ENCODE results near the gene TNKS2. TPM values are rescaled to one million over a fixed set of nuclear protein-coding genes. Genes with fewer than 3 reads are reported as not detected.

The TNKS2 gene
- total RNA-seq, 1 experiment from 2014 or later = 25.4 TPM

DNA sequence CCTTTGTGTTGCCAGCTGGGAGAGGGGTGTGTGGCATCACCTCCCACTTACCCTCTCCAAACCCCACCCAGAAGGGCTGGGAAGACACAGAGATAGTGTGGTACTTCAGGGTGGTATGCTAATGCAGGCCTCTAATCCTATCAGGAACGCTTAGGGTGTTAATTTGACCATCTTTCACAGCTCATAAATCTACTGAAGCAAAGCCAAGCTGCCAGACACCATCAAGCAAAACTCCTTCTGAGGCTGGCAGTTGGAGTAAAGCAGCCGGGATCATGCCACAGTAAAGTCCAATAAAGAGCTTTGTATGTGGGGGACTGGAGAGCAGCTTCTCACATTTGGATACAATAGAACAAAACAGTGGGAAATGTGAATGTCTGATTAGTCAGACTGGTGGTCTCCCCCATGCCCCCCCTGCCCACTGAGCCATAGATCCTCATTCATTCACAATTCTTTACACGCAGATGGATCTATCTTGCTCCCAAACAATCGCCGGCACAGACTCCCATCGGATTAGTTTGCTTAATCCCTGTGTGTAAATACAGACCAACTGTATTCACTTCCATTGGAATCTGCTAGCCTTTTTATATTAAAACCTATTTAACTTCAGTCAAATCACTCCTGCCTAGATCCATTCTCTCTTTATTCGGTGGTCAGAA lies 81.4 kb downstream of the TNKS2 start:
- Histone ChIP-seq H3K27ac (no peak overlapping the region), H2AFZ (peak overlapping the region; percentile 37; the same call in 1 of the 2 replicates), H3K27me3 (ENCODE audit: insufficient read depth, low read depth) (no peaks in the 10 kb centered on the region), H3K79me2 (ENCODE audit: low read depth) (no peaks in the 10 kb centered on the region), H3K4me1 (replicated peaks; ENCODE audit: insufficient read depth) (peaks cover 10% of the 10 kb centered on the region; the same call in 1 of the 2 replicates), H3K4me2 (peak overlapping the region; percentile 21; the same call in 1 of the 2 replicates), H3K9me3 (ENCODE audit: insufficient read depth, low read depth) (no peaks in the 10 kb centered on the region), H3K4me3 (no peak overlapping the region), H3K36me3 (ENCODE audit: low read depth) (no peaks in the 10 kb centered on the region), H3F3A (ENCODE audit: insufficient read depth, low read depth) (no peaks in the 10 kb centered on the region), H4K20me1 (ENCODE audit: insufficient read depth) (no peaks in the 10 kb centered on the region), H3K9me2 (ENCODE audit: insufficient read depth) (no peaks in the 10 kb centered on the region)
- TF ChIP-seq, protein P1, sequence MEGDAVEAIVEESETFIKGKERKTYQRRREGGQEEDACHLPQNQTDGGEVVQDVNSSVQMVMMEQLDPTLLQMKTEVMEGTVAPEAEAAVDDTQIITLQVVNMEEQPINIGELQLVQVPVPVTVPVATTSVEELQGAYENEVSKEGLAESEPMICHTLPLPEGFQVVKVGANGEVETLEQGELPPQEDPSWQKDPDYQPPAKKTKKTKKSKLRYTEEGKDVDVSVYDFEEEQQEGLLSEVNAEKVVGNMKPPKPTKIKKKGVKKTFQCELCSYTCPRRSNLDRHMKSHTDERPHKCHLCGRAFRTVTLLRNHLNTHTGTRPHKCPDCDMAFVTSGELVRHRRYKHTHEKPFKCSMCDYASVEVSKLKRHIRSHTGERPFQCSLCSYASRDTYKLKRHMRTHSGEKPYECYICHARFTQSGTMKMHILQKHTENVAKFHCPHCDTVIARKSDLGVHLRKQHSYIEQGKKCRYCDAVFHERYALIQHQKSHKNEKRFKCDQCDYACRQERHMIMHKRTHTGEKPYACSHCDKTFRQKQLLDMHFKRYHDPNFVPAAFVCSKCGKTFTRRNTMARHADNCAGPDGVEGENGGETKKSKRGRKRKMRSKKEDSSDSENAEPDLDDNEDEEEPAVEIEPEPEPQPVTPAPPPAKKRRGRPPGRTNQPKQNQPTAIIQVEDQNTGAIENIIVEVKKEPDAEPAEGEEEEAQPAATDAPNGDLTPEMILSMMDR (conservative IDR thresholded peaks at IDR 0.05) = no peak
- no peak for DNase-seq
- ChIA-PET POLR2A (ENCODE audit: unreplicated experiment) (no interaction called here), CTCF (no interaction called here)
- BruUV-seq (replicated peaks) = no TSS peak
- intact Hi-C loops (cut with micrococcal nuclease; ENCODE audit: unreplicated experiment) = no loop called here

DNA sequence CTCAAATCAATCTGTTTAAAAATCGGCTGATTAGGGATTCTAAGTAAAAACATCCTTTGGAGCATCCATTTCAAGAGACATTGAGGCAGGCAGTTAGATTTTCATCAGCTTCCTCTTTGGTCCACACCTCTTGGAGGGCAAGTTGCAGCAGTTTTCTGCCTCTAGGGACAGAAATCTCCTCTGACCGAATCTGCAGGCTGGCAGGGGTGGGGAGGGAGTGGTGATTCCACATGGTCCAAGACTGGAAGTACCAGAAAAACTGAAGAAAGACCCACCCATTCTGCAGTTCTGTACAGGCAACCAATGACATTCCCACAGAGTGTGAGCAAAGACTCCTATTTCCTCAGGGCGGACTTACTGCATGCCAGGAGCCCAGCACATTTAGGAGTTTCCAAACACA lies 82.1 kb downstream of the TNKS2 start:
- BruUV-seq (replicated peaks) = no TSS peak
- intact Hi-C loops (cut with micrococcal nuclease; ENCODE audit: unreplicated experiment) = no loop called here
- Histone ChIP-seq H3K4me2 (peak overlapping the region; percentile 21; the same call in 1 of the 2 replicates), H3F3A (ENCODE audit: insufficient read depth, low read depth) (no peaks in the 10 kb centered on the region), H3K27me3 (ENCODE audit: insufficient read depth, low read depth) (no peaks in the 10 kb centered on the region), H3K36me3 (ENCODE audit: low read depth) (no peaks in the 10 kb centered on the region), H3K9me3 (ENCODE audit: insufficient read depth, low read depth) (no peaks in the 10 kb centered on the region), H3K9me2 (ENCODE audit: insufficient read depth) (no peaks in the 10 kb centered on the region), H2AFZ (peak overlapping the region; percentile 37; the same call in 1 of the 2 replicates), H4K20me1 (ENCODE audit: insufficient read depth) (no peaks in the 10 kb centered on the region), H3K4me1 (replicated peaks; ENCODE audit: insufficient read depth) (peaks cover 10% of the 10 kb centered on the region; the same call in 1 of the 2 replicates), H3K27ac (no peak overlapping the region), H3K79me2 (ENCODE audit: low read depth) (no peaks in the 10 kb centered on the region), H3K4me3 (no peak overlapping the region)
- ChIA-PET POLR2A (ENCODE audit: unreplicated experiment) (no interaction called here), CTCF (no interaction called here)
- DNase-seq = peak; percentile 53 to 78
- no peak for TF ChIP-seq EZH2 (IDR thresholded peaks at IDR 0.05; ENCODE audit: low read depth)
- TF ChIP-seq, protein P1 (conservative IDR thresholded peaks at IDR 0.05) = no peak

DNA sequence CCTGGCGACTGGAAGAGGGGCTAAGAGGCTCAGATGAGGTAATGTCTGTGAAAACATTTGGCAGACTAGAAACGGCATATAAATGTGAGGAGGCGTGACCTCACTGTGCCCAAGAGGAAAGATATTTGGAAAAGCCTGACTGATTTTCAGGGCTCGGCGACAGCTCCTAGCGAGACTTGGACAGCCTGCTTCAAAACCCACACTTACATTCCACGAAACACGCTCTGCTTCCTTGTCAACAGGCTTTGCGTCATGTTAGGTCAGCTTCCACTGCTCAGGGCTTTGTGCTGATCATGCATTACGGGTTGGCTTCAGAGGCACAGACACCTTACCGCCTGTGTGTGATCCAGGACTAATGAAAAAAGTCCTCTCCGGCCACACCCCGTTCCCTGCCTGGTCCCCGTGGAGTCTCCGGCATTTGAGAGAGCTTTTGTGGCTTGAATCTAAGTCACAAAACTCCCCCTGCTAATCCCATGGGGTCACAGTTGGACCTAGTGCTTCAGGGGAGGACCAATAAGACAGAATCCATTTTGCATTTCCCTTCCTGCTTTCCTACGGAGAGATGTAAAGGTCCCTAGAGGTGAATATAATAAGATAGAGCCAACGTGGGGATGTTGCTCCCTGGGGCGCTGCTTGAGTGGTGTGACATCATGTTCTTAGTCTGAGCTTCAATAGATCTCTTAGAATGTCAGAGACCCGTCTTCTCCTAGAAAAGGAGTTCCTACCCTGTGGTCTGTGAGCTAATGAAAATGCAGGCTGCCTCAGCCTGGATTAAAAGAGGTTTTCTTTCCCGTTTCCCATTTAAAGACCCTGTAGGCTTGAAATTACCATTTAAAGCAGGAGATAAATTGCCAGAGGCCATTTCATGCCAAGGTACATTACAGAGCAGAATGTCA lies 85.6 kb downstream of the TNKS2 start:
- no peak for DNase-seq
- CTCF ChIA-PET = no interaction called here

More for the DNA sequence above, 85.6 kb downstream of the TNKS2 start:
- no peak overlapping the region for H3K4me3 ChIP-seq
- H3K9me2 ChIP-seq (ENCODE audit: insufficient read depth) = no peaks in the 10 kb centered on the region
- H3K4me2 ChIP-seq = no peak overlapping the region
- H3F3A ChIP-seq (ENCODE audit: insufficient read depth, low read depth) = no peaks in the 10 kb centered on the region
- H3K27me3 ChIP-seq (ENCODE audit: insufficient read depth, low read depth) = no peaks in the 10 kb centered on the region
- TF ChIP-seq, protein P1 (conservative IDR thresholded peaks at IDR 0.05) = no peak
- TF ChIP-seq EZH2 (IDR thresholded peaks at IDR 0.05; ENCODE audit: low read depth) = no peak
- intact Hi-C loops (cut with micrococcal nuclease; ENCODE audit: unreplicated experiment) = no loop called here
- POLR2A ChIA-PET (ENCODE audit: unreplicated experiment) = interaction anchor here (0.5 to 0.7 kb wide), 3 partner anchors 16 to 31 kb away, joined by 3 to 4 read pairs (median 3); no protein-coding TSS in a partner anchor
- H3K36me3 ChIP-seq (ENCODE audit: low read depth) = no peaks in the 10 kb centered on the region
- H4K20me1 ChIP-seq (ENCODE audit: insufficient read depth) = no peaks in the 10 kb centered on the region
- H3K27ac ChIP-seq = no peak overlapping the region
- no peak overlapping the region for H2AFZ ChIP-seq
- H3K4me1 ChIP-seq (replicated peaks; ENCODE audit: insufficient read depth) = peaks cover 15% of the 10 kb centered on the region; the same call in 1 of the 2 replicates
- no TSS peak for BruUV-seq (replicated peaks)
- no peaks in the 10 kb centered on the region for H3K79me2 ChIP-seq (ENCODE audit: low read depth)
- H3K9me3 ChIP-seq (ENCODE audit: insufficient read depth, low read depth) = no peaks in the 10 kb centered on the region
